Hypothalamus (tissue), 51 donors: ENCODE measurements around the gene GALM.
"Not testable (repeated sequence)": the region's sequence is repeated elsewhere in the genome, so short reads cannot be mapped to it uniquely, and the experiment has no call there.

ENCODE experiments used
- DNase-seq, 51 donors: peaks; one replicate each; lab custom pipeline; 2025; lab: John Stamatoyannopoulos, UW

The GALM gene

GRCh38 chr2:38665854-38666555 lies at the start of gene GALM:
TSS of gene GALM (plus strand) at chr2:38666114. CDS start at chr2:38666162, 48 bp downstream.
- DNase-seq, result peak in 47 of 51 donors; percentile 4 to 74 (median 33)

- DNase-seq, result no peak
These were observed 48.6 kb upstream of the GALM start for GRCh38 chr2:38617301-38617700.

- DNase-seq, result no peak
These were observed 46.3 kb upstream of the GALM start for GRCh38 chr2:38619458-38620164.

- DNase-seq, result no peak
These were observed 45.5 kb upstream of the GALM start for GRCh38 chr2:38620282-38620977.

GRCh38 chr2:38621018-38621417 lies 44.9 kb upstream of the GALM start:
- no peak for DNase-seq

GRCh38 chr2:38622210-38622609 lies 43.7 kb upstream of the GALM start:
- DNase-seq, result peak in 1 of 51 donors; percentile 2

GRCh38 chr2:38626326-38627035 lies 39.4 kb upstream of the GALM start:
- no peak for DNase-seq

GRCh38 chr2:38627391-38627790 lies 38.5 kb upstream of the GALM start:
- DNase-seq, result no peak

- DNase-seq, result no peak
These were observed 36.2 kb upstream of the GALM start for GRCh38 chr2:38629684-38630083.

GRCh38 chr2:38631976-38632375 lies 33.9 kb upstream of the GALM start:
- DNase-seq, result no peak

GRCh38 chr2:38632980-38633379 lies 32.9 kb upstream of the GALM start:
- no peak for DNase-seq

GRCh38 chr2:38633895-38634294 lies 32.0 kb upstream of the GALM start:
- no peak for DNase-seq

- no peak for DNase-seq
These were observed 31.2 kb upstream of the GALM start for GRCh38 chr2:38634684-38635083.

GRCh38 chr2:38635139-38635538 lies 30.8 kb upstream of the GALM start:
- no peak for DNase-seq

GRCh38 chr2:38636069-38636468 lies 29.8 kb upstream of the GALM start:
- DNase-seq, result no peak

- not testable (repeated sequence) for DNase-seq
These were observed 23.4 kb upstream of the GALM start for GRCh38 chr2:38642373-38643017.

- DNase-seq, result no peak
These were observed 22.8 kb upstream of the GALM start for GRCh38 chr2:38643021-38643671.

GRCh38 chr2:38643683-38644511 lies 22.0 kb upstream of the GALM start:
- DNase-seq, result not testable (repeated sequence)
